Vagina (tissue), 2 donors: ENCODE measurements around the gene SNX19. TPM values are rescaled to one million over a fixed set of nuclear protein-coding genes. Genes with fewer than 3 reads are reported as not detected.
A peak's percentile ranks its signal among the peaks of the same experiment; 100 is the strongest.

Source experiments
- DNase-seq, 2 donors: peaks; one replicate each; pipeline ENCODE4 v3.0.0-alpha.2; 2017; ENCODE audit errors: extremely low spot score in 2 of 2
- H3K27ac ChIP-seq: fragments of 200-600 bp; sonication (generic); one replicate; pipeline ENCODE4 v1.5.1; 2019
- H3K27me3 ChIP-seq: fragments of 200-600 bp; sonication (generic); one replicate; pipeline ENCODE4 v1.5.1; 2019
- H3K36me3 ChIP-seq, 2 donors: fragments of 200-600 bp; sonication (generic); one replicate each; pipeline ENCODE4 v1.5.1; 2017 to 2019
- H3K4me1 ChIP-seq: fragments of 200-600 bp; sonication (generic); one replicate; pipeline ENCODE4 v1.5.1; 2019
- H3K4me3 ChIP-seq, 2 donors: fragments of 200-600 bp; sonication (generic); 1 replicate in 1 of 2; 2 replicates in 1 of 2; pipeline ENCODE4 v1.5.1; 2016 to 2019
- H3K9me3 ChIP-seq: fragments of 200-600 bp; sonication (generic); one replicate; pipeline ENCODE4 v1.5.1; 2019
- CTCF ChIP-seq, 3 experiments: fragments of 450-650 bp in 2 of 3; fragments of 200-600 bp in 1 of 3; sonication (generic) in 1 of 3; IDR thresholded peaks; one replicate each; pipeline ENCODE4 v1.5.1; 2017 to 2019; ENCODE audit warnings: antibody characterized with exemption in 3 of 3, mild to moderate bottlenecking in 2 of 3, moderate library complexity in 2 of 3
- POLR2A ChIP-seq, 2 donors: fragments of 450-650 bp; IDR thresholded peaks; one replicate each; pipeline ENCODE4 v1.6.1; 2017; ENCODE audit warnings: antibody characterized with exemption in 2 of 2, mild to moderate bottlenecking in 2 of 2, moderate library complexity in 2 of 2
- POLR2AphosphoS5 ChIP-seq, 2 donors: sonication (generic); formaldehyde crosslinking; IDR thresholded peaks; one replicate each; pipeline ENCODE4 v1.9.0; 2017; ENCODE audit warnings: antibody characterized with exemption in 2 of 2, mild to moderate bottlenecking in 2 of 2, low read depth in 1 of 2; ENCODE audit not compliant: insufficient read depth in 1 of 2
- intact Hi-C: fragments of 100-400 bp; cut with DNase I; formaldehyde crosslinking; loops from one replicate; pipeline ENCODE4 v1.15.1; 2023
- total RNA-seq: library from RNA; depleted of rRNA; stranded (reverse); fragments of >200 nt; gene quantifications from one replicate; pipeline ENCODE4 v1.2.3, GENCODE V29; 2016

The SNX19 gene
- total RNA-seq, 1 donor from 2014 or later: 67.5 TPM

- no peak for TF ChIP-seq CTCF (IDR thresholded peaks at IDR 0.05)
- TF ChIP-seq POLR2AphosphoS5 (IDR thresholded peaks at IDR 0.05; ENCODE audit: insufficient read depth in 1 of 2, low read depth in 1 of 2): no peak
- TF ChIP-seq POLR2A (IDR thresholded peaks at IDR 0.05): no peak
- H3K36me3 ChIP-seq: no peaks in the 10 kb centered on the region
- H3K9me3 ChIP-seq: no peaks in the 10 kb centered on the region
- H3K27me3 ChIP-seq: no peaks in the 10 kb centered on the region
- DNase-seq: peak in 1 of 2 donors; percentile 40
- H3K4me1 ChIP-seq: no peaks in the 10 kb centered on the region
- intact Hi-C loops: no loop called here
- no peak overlapping the region for H3K4me3 ChIP-seq
- no peak overlapping the region for H3K27ac ChIP-seq
Measured at GRCh38 chr11:130850185-130850944, 65.9 kb downstream of the SNX19 start.

GRCh38 chr11:130849215-130849568 is 67.1 kb downstream of the SNX19 start:
- Histone ChIP-seq H3K36me3 (no peaks in the 10 kb centered on the region), H3K4me1 (no peaks in the 10 kb centered on the region), H3K27ac (no peak overlapping the region), H3K4me3 (no peak overlapping the region), H3K27me3 (no peaks in the 10 kb centered on the region), H3K9me3 (no peaks in the 10 kb centered on the region)
- no peak for DNase-seq
- intact Hi-C loops: loop anchor here (2.0 kb wide), 1 partner anchor 32 kb away; no protein-coding TSS in a partner anchor
- no peak for TF ChIP-seq POLR2A (IDR thresholded peaks at IDR 0.05)
- no peak for TF ChIP-seq POLR2AphosphoS5 (IDR thresholded peaks at IDR 0.05; ENCODE audit: insufficient read depth in 1 of 2, low read depth in 1 of 2)
- no peak for TF ChIP-seq CTCF (IDR thresholded peaks at IDR 0.05)

GRCh38 chr11:130848361-130849214 is 67.7 kb downstream of the SNX19 start:
- TF ChIP-seq POLR2AphosphoS5 (IDR thresholded peaks at IDR 0.05; ENCODE audit: insufficient read depth in 1 of 2, low read depth in 1 of 2) (no peak), CTCF (IDR thresholded peaks at IDR 0.05) (no peak), POLR2A (IDR thresholded peaks at IDR 0.05) (no peak)
- intact Hi-C loops: loop anchor here (2.0 kb wide), 1 partner anchor 32 kb away; no protein-coding TSS in a partner anchor
- H3K4me1 ChIP-seq: no peaks in the 10 kb centered on the region

GRCh38 chr11:130847517-130847916 is 68.8 kb downstream of the SNX19 start:
- Histone ChIP-seq H3K27me3 (no peaks in the 10 kb centered on the region), H3K9me3 (no peaks in the 10 kb centered on the region), H3K36me3 (no peaks in the 10 kb centered on the region), H3K4me1 (no peaks in the 10 kb centered on the region), H3K4me3 (no peak overlapping the region), H3K27ac (no peak overlapping the region)
- no peak for TF ChIP-seq POLR2AphosphoS5 (IDR thresholded peaks at IDR 0.05; ENCODE audit: insufficient read depth in 1 of 2, low read depth in 1 of 2)
- no peak for TF ChIP-seq CTCF (IDR thresholded peaks at IDR 0.05)
- TF ChIP-seq POLR2A (IDR thresholded peaks at IDR 0.05): no peak
- intact Hi-C loops: no loop called here
- peak in 1 of 2 donors; percentile 32 for DNase-seq

More at GRCh38 chr11:130848361-130849214, 67.7 kb downstream of the SNX19 start:
- Histone ChIP-seq H3K9me3 (no peaks in the 10 kb centered on the region), H3K36me3 (no peaks in the 10 kb centered on the region), H3K27ac (no peak overlapping the region), H3K4me3 (no peak overlapping the region), H3K27me3 (no peaks in the 10 kb centered on the region)
- no peak for DNase-seq
